ENCODE measurements around the gene NUP98.
"Not testable (repeated sequence)": the region's sequence is repeated elsewhere in the genome, so short reads cannot be mapped to it uniquely, and the experiment has no call there.

Gene NUP98

GRCh38 chr11:3817181-3817800, 19.9 kb upstream of the NUP98 start:
- Histone ChIP-seq H3K9ac (ENCODE audit: insufficient read length, low read depth) (no peak overlapping the region), H3K27me3 (ENCODE audit: insufficient read depth, insufficient read length) (no peaks in the 10 kb centered on the region)

GRCh38 chr11:3816673-3817072, 19.3 kb upstream of the NUP98 start:
- TF ChIP-seq YY1 (IDR thresholded peaks at IDR 0.05; ENCODE audit: insufficient read depth, insufficient read length) (no peak), ZNF274 (IDR thresholded peaks at IDR 0.05; ENCODE audit: low read depth, low read length) (no peak), SUZ12 (IDR thresholded peaks at IDR 0.05; ENCODE audit: extremely low read depth, insufficient read depth, insufficient read length) (no peak)
- Histone ChIP-seq H3K4me3 (ENCODE audit: insufficient read length, low read depth) (no peak overlapping the region), H3K9me3 (ENCODE audit: insufficient read depth, low read length) (no peaks in the 10 kb centered on the region), H3K9ac (ENCODE audit: insufficient read length, low read depth) (no peak overlapping the region), H3K4me1 (ENCODE audit: insufficient read depth, insufficient read length) (no peaks in the 10 kb centered on the region), H3K27me3 (ENCODE audit: insufficient read depth, insufficient read length) (no peaks in the 10 kb centered on the region), H3K36me3 (ENCODE audit: insufficient read depth, insufficient read length, low read length) (peaks cover 16% of the 10 kb centered on the region)
- no peak for DNase-seq (ENCODE audit: low read depth, low spot score)

More at GRCh38 chr11:3817181-3817800, 19.9 kb upstream of the NUP98 start:
- H3K4me1 ChIP-seq (ENCODE audit: insufficient read depth, insufficient read length): no peaks in the 10 kb centered on the region
- H3K9me3 ChIP-seq (ENCODE audit: insufficient read depth, low read length): no peaks in the 10 kb centered on the region
- H3K4me3 ChIP-seq (ENCODE audit: insufficient read length, low read depth): no peak overlapping the region
- no peak for DNase-seq (ENCODE audit: low read depth, low spot score)
- TF ChIP-seq ZNF274 (IDR thresholded peaks at IDR 0.05; ENCODE audit: low read depth, low read length) (no peak), YY1 (IDR thresholded peaks at IDR 0.05; ENCODE audit: insufficient read depth, insufficient read length) (no peak), SUZ12 (IDR thresholded peaks at IDR 0.05; ENCODE audit: extremely low read depth, insufficient read depth, insufficient read length) (no peak)
- peaks cover 16% of the 10 kb centered on the region for H3K36me3 ChIP-seq (ENCODE audit: insufficient read depth, insufficient read length, low read length)

- no peak for DNase-seq (ENCODE audit: low read depth, low spot score)
- H3K4me3 ChIP-seq (ENCODE audit: insufficient read length, low read depth): no peak overlapping the region
- peaks cover 4% of the 10 kb centered on the region for H3K4me1 ChIP-seq (ENCODE audit: insufficient read depth, insufficient read length)
- H3K27me3 ChIP-seq (ENCODE audit: insufficient read depth, insufficient read length): no peaks in the 10 kb centered on the region
- H3K9ac ChIP-seq (ENCODE audit: insufficient read length, low read depth): no peak overlapping the region
- no peaks in the 10 kb centered on the region for H3K9me3 ChIP-seq (ENCODE audit: insufficient read depth, low read length)
- TF ChIP-seq ZNF274 (IDR thresholded peaks at IDR 0.05; ENCODE audit: low read depth, low read length) (no peak), SUZ12 (IDR thresholded peaks at IDR 0.05; ENCODE audit: extremely low read depth, insufficient read depth, insufficient read length) (no peak), YY1 (IDR thresholded peaks at IDR 0.05; ENCODE audit: insufficient read depth, insufficient read length) (no peak)
- peaks cover 21% of the 10 kb centered on the region for H3K36me3 ChIP-seq (ENCODE audit: insufficient read depth, insufficient read length, low read length)
Measured at GRCh38 chr11:3815845-3816244, 18.5 kb upstream of the NUP98 start.

GRCh38 chr11:3814832-3815231, 17.5 kb upstream of the NUP98 start:
- H3K4me3 ChIP-seq (ENCODE audit: insufficient read length, low read depth); DNase-seq (ENCODE audit: low read depth, low spot score); H3K27me3 ChIP-seq (ENCODE audit: insufficient read depth, insufficient read length); H3K9me3 ChIP-seq (ENCODE audit: insufficient read depth, low read length); H3K9ac ChIP-seq (ENCODE audit: insufficient read length, low read depth); H3K4me1 ChIP-seq (ENCODE audit: insufficient read depth, insufficient read length): not testable (repeated sequence)
- peaks cover 15% of the 10 kb centered on the region for H3K36me3 ChIP-seq (ENCODE audit: insufficient read depth, insufficient read length, low read length)

- Histone ChIP-seq H3K36me3 (ENCODE audit: insufficient read depth, insufficient read length, low read length) (peaks cover 15% of the 10 kb centered on the region), H3K4me1 (ENCODE audit: insufficient read depth, insufficient read length) (peaks cover 7% of the 10 kb centered on the region), H3K27me3 (ENCODE audit: insufficient read depth, insufficient read length) (no peaks in the 10 kb centered on the region), H3K4me3 (ENCODE audit: insufficient read length, low read depth) (no peak overlapping the region), H3K9ac (ENCODE audit: insufficient read length, low read depth) (no peak overlapping the region), H3K9me3 (ENCODE audit: insufficient read depth, low read length) (no peaks in the 10 kb centered on the region)
- TF ChIP-seq SUZ12 (IDR thresholded peaks at IDR 0.05; ENCODE audit: extremely low read depth, insufficient read depth, insufficient read length) (no peak), YY1 (IDR thresholded peaks at IDR 0.05; ENCODE audit: insufficient read depth, insufficient read length) (no peak), ZNF274 (IDR thresholded peaks at IDR 0.05; ENCODE audit: low read depth, low read length) (no peak)
- no peak for DNase-seq (ENCODE audit: low read depth, low spot score)
Measured at GRCh38 chr11:3810951-3811350, 13.6 kb upstream of the NUP98 start.

- Histone ChIP-seq H3K36me3 (ENCODE audit: insufficient read depth, insufficient read length, low read length) (peaks cover 15% of the 10 kb centered on the region), H3K9me3 (ENCODE audit: insufficient read depth, low read length) (no peaks in the 10 kb centered on the region), H3K4me3 (ENCODE audit: insufficient read length, low read depth) (no peak overlapping the region), H3K4me1 (ENCODE audit: insufficient read depth, insufficient read length) (peaks cover 7% of the 10 kb centered on the region), H3K27me3 (ENCODE audit: insufficient read depth, insufficient read length) (no peaks in the 10 kb centered on the region), H3K9ac (ENCODE audit: insufficient read length, low read depth) (peak overlapping the region; percentile 29)
- DNase-seq (ENCODE audit: low read depth, low spot score): no peak
- no peak for TF ChIP-seq SUZ12 (IDR thresholded peaks at IDR 0.05; ENCODE audit: extremely low read depth, insufficient read depth, insufficient read length)
- no peak for TF ChIP-seq ZNF274 (IDR thresholded peaks at IDR 0.05; ENCODE audit: low read depth, low read length)
- TF ChIP-seq YY1 (IDR thresholded peaks at IDR 0.05; ENCODE audit: insufficient read depth, insufficient read length): no peak
Measured at GRCh38 chr11:3810446-3810845, 13.1 kb upstream of the NUP98 start.

- DNase-seq (ENCODE audit: low read depth, low spot score): no peak
- Histone ChIP-seq H3K27me3 (ENCODE audit: insufficient read depth, insufficient read length) (no peaks in the 10 kb centered on the region), H3K9ac (ENCODE audit: insufficient read length, low read depth) (no peak overlapping the region), H3K9me3 (ENCODE audit: insufficient read depth, low read length) (no peaks in the 10 kb centered on the region), H3K4me3 (ENCODE audit: insufficient read length, low read depth) (no peak overlapping the region), H3K4me1 (ENCODE audit: insufficient read depth, insufficient read length) (peaks cover 7% of the 10 kb centered on the region), H3K36me3 (ENCODE audit: insufficient read depth, insufficient read length, low read length) (peaks cover 15% of the 10 kb centered on the region)
- TF ChIP-seq YY1 (IDR thresholded peaks at IDR 0.05; ENCODE audit: insufficient read depth, insufficient read length): no peak
Measured at GRCh38 chr11:3809624-3809928, 12.2 kb upstream of the NUP98 start.
